Smooth muscle cell (in vitro differentiated cells): ENCODE results near the gene EFNA1. TPM values are rescaled to one million over a fixed set of nuclear protein-coding genes. Genes with fewer than 3 reads are reported as not detected.
A peak's percentile ranks its signal among the peaks of the same experiment; 100 is the strongest.

Experiments
- DNase-seq: peaks from one replicate; lab custom pipeline; 2025; ENCODE audit not compliant: unreplicated experiment; lab: John Stamatoyannopoulos, UW
- H2AFZ ChIP-seq: fragments of 200-600 bp; sonication (generic); 2 replicates; pipeline ENCODE4 v1.6.0; 2016; ENCODE audit warnings: antibody characterized with exemption, low read depth, mild to moderate bottlenecking
- H3F3A ChIP-seq: fragments of 200-600 bp; sonication (generic); 2 replicates; pipeline ENCODE4 v1.6.0; 2017; ENCODE audit warnings: antibody characterized with exemption, low read depth
- H3K27ac ChIP-seq: fragments of 200-600 bp; sonication (generic); 2 replicates; pipeline ENCODE4 v1.5.1; 2016; ENCODE audit warnings: low read depth, mild to moderate bottlenecking
- H3K27me3 ChIP-seq: fragments of 200-600 bp; sonication (generic); 2 replicates; pipeline ENCODE4 v1.6.1; 2016; ENCODE audit warnings: low read depth, mild to moderate bottlenecking
- H3K36me3 ChIP-seq: fragments of 200-600 bp; sonication (generic); 2 replicates; pipeline ENCODE4 v1.5.1; 2016; ENCODE audit warnings: low read depth
- H3K4me1 ChIP-seq: fragments of 200-600 bp; sonication (generic); 2 replicates; pipeline ENCODE4 v1.5.1; 2016; ENCODE audit warnings: low read depth
- H3K4me2 ChIP-seq: fragments of 200-600 bp; sonication (generic); 2 replicates; pipeline ENCODE4 v1.6.0; 2016; ENCODE audit warnings: mild to moderate bottlenecking
- H3K4me3 ChIP-seq: fragments of 200-600 bp; sonication (generic); 2 replicates; pipeline ENCODE4 v1.5.1; 2016; ENCODE audit warnings: mild to moderate bottlenecking
- H3K79me2 ChIP-seq: fragments of 200-600 bp; sonication (generic); 2 replicates; pipeline ENCODE4 v1.6.0; 2016; ENCODE audit warnings: low read depth, mild to moderate bottlenecking
- H3K9ac ChIP-seq: fragments of 200-600 bp; sonication (generic); 2 replicates; pipeline ENCODE4 v1.6.0; 2016; ENCODE audit warnings: low read depth
- H3K9me3 ChIP-seq: fragments of 200-600 bp; sonication (generic); replicated peaks from 2 replicates; pipeline ENCODE4 v1.5.1; 2016; ENCODE audit warnings: low read depth
- H4K20me1 ChIP-seq: fragments of 200-600 bp; sonication (generic); 2 replicates; pipeline ENCODE4 v1.6.0; 2016; ENCODE audit warnings: low read depth
- CTCF ChIP-seq: fragments of 200-600 bp; sonication (generic); IDR thresholded peaks from 2 replicates; pipeline ENCODE4 v1.5.1; 2017; ENCODE audit warnings: borderline replicate concordance, mild to moderate bottlenecking, antibody characterized with exemption; ENCODE audit not compliant: insufficient read depth, poor library complexity, severe bottlenecking
- WGBS: methylation state at CpG from one replicate; pipeline ENCODE4 v1.1.7; 2016; ENCODE audit warnings: low lambda C conversion rate; 5-methylcytosine and 5-hydroxymethylcytosine counted together
- polyA plus RNA-seq: library from polyadenylated mRNA; unstranded; fragments of >200 nt; fragmentation: Nextera tagmentation; extraction: Ambion mirVana; gene quantifications from 2 replicates; pipeline ENCODE4 v1.2.1, GENCODE V29; 2016
- total RNA-seq: library from RNA; depleted of rRNA; stranded (reverse); fragments of >200 nt; gene quantifications from 2 replicates; pipeline ENCODE4 v1.2.3, GENCODE V29; 2014

Gene EFNA1
- total and polyA plus RNA-seq, 2 experiments from 2014 or later: 16.4 to 20.9 TPM

GRCh38 chr1:155086856-155087535 lies 40.7 kb upstream of the EFNA1 start:
- peaks cover 17% of the 10 kb centered on the region for H3K4me1 ChIP-seq
- H3K4me2 ChIP-seq: no peak overlapping the region
- H3K27me3 ChIP-seq: peaks cover 21% of the 10 kb centered on the region
- H3F3A ChIP-seq: no peaks in the 10 kb centered on the region
- H3K9ac ChIP-seq: no peak overlapping the region
- no peak overlapping the region for H3K4me3 ChIP-seq
- H3K27ac ChIP-seq: no peak overlapping the region
- H3K79me2 ChIP-seq: no peaks in the 10 kb centered on the region
- H3K9me3 ChIP-seq: no peaks in the 10 kb centered on the region
- no peak overlapping the region for H2AFZ ChIP-seq
- no peaks in the 10 kb centered on the region for H4K20me1 ChIP-seq
- 78% methylated on average over 8 of the region's 8 CpGs for WGBS
- no peaks in the 10 kb centered on the region for H3K36me3 ChIP-seq
- DNase-seq: no peak
- TF ChIP-seq CTCF: no peak

DNA sequence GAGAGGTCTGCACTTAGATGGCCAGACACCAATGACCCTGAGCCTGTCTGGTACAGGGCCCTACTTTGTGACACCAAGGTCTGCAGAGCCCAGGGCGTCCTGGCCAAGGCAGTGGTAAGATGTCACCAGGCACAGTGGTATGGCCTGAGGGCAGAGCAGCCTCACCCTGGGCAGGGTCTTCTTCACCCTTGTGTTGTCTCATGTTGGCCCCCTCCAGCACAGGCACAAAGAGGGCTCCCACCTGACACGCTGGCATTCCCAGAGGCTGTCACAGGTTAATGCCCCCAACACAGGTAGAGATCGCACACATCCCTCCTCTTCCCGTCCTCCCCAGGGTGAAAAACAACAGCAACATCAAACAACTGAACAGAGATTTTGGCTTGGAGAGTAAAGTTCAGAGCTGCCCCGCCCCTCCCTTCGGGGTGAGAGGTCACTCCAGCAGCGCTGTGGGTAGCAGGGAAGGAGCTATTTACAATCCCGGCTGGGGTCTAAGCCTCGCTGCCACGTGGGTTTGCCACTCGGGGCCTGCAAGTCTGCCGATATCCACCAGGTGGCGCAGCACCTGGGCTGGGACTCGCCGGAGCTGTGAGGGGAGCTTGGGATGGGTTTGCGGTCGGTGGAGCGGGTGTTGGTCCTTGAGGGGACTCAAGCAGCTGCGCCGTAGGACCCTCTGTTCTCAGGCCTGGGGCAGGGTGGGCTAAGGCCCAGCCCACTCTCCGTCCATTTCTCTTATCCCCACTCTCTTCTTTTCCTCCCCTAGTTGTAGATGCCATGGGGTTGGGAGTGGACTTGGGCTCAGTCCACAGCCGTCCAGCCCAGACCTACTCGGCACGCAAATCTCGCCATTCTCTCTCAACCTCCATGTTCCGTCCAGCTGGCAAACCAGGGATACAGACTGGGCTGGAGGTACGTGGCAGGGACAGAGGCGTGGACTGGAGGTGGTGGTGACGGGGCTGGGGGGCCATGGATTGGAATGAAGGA lies 36.3 kb upstream of the EFNA1 start:
- Histone ChIP-seq H3K9me3 (no peaks in the 10 kb centered on the region), H3K79me2 (no peaks in the 10 kb centered on the region), H2AFZ (peak overlapping the region; percentile 74), H3K36me3 (no peaks in the 10 kb centered on the region), H4K20me1 (no peaks in the 10 kb centered on the region), H3K27ac (no peak overlapping the region), H3K27me3 (peaks cover 8% of the 10 kb centered on the region), H3F3A (peaks cover 10% of the 10 kb centered on the region), H3K4me3 (no peak overlapping the region), H3K4me2 (peak overlapping the region; percentile 35), H3K4me1 (peaks cover 14% of the 10 kb centered on the region), H3K9ac (no peak overlapping the region)
- WGBS: 35% methylated on average over 28 of the region's 29 CpGs
- TF ChIP-seq CTCF: peak; percentile 98
- peak; percentile 67 for DNase-seq

DNA sequence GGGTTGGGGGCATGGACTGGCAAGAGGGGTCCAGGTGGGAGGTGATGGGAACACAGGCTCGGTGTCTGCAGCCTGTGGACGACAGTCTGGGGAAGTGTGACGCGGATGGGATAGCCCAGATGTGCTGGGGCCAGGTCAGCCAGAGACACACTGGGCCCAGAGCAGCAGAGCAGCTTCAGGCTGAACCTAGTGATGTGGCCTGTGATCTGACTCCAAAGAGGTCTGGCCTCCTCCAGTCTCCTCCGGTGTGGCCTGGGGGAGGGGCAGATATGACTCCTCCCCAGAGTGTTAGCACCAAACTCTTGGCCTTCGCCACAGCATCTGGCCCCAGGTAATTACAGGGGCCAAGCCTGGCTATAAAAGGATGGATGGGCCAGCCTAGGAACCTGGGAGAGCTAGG lies 35.5 kb upstream of the EFNA1 start:
- Histone ChIP-seq H3K9ac (no peak overlapping the region), H3K4me3 (no peak overlapping the region), H4K20me1 (no peaks in the 10 kb centered on the region), H3F3A (peaks cover 10% of the 10 kb centered on the region), H2AFZ (no peak overlapping the region), H3K36me3 (no peaks in the 10 kb centered on the region), H3K79me2 (no peaks in the 10 kb centered on the region), H3K4me1 (peaks cover 14% of the 10 kb centered on the region), H3K27ac (no peak overlapping the region), H3K9me3 (no peaks in the 10 kb centered on the region), H3K4me2 (no peak overlapping the region), H3K27me3 (peaks cover 11% of the 10 kb centered on the region)
- no peak for DNase-seq
- WGBS: 83% methylated on average over 5 of the region's 6 CpGs
- no peak for TF ChIP-seq CTCF
